ENCODE measurements around the gene MYRIP.
A peak's percentile ranks its signal among the peaks of the same experiment; 100 is the strongest.
"Not testable (repeated sequence)": the region's sequence is repeated elsewhere in the genome, so short reads cannot be mapped to it uniquely, and the experiment has no call there.

MYRIP gene

GRCh38 chr3:39809181-39809994 is at the start of gene MYRIP:
MYRIP (plus strand) TSS chr3:39809609; CDS start chr3:39900817, 91,208 bp downstream.
- DNase-seq = peak; percentile 82 to 91

GRCh38 chr3:39760325-39760724 is 49.1 kb upstream of the MYRIP start:
- no peak for DNase-seq

GRCh38 chr3:39762537-39763070 is 46.8 kb upstream of the MYRIP start:
- no peak for DNase-seq

- no peak for DNase-seq
Observed at GRCh38 chr3:39763390-39763789, 46.0 kb upstream of the MYRIP start.

GRCh38 chr3:39765575-39765974 is 43.8 kb upstream of the MYRIP start:
- no peak for DNase-seq

GRCh38 chr3:39766433-39766832 is 43.0 kb upstream of the MYRIP start:
- DNase-seq = no peak

- not testable (repeated sequence) for DNase-seq
Observed at GRCh38 chr3:39766909-39767308, 42.5 kb upstream of the MYRIP start.

GRCh38 chr3:39778168-39778567 is 31.2 kb upstream of the MYRIP start:
- DNase-seq = not testable (repeated sequence)

- no peak for DNase-seq
Observed at GRCh38 chr3:39779511-39780230, 29.7 kb upstream of the MYRIP start.

- DNase-seq = no peak
Observed at GRCh38 chr3:39780352-39780751, 29.1 kb upstream of the MYRIP start.

GRCh38 chr3:39781025-39781424 is 28.4 kb upstream of the MYRIP start:
- DNase-seq = no peak

- DNase-seq = no peak
Observed at GRCh38 chr3:39781632-39782031, 27.8 kb upstream of the MYRIP start.

- DNase-seq = no peak
Observed at GRCh38 chr3:39783680-39784079, 25.7 kb upstream of the MYRIP start.

GRCh38 chr3:39784922-39785321 is 24.5 kb upstream of the MYRIP start:
- DNase-seq = no peak

GRCh38 chr3:39788128-39788883 is 21.1 kb upstream of the MYRIP start:
- no peak for DNase-seq

- DNase-seq = no peak
Observed at GRCh38 chr3:39791603-39792002, 17.8 kb upstream of the MYRIP start.

- DNase-seq = no peak
Observed at GRCh38 chr3:39794880-39795279, 14.5 kb upstream of the MYRIP start.

- no peak for DNase-seq
Observed at GRCh38 chr3:39801216-39801615, 8.2 kb upstream of the MYRIP start.

GRCh38 chr3:39802486-39802885 is 6.9 kb upstream of the MYRIP start:
- not testable (repeated sequence) for DNase-seq

GRCh38 chr3:39803956-39804355 is 5.5 kb upstream of the MYRIP start:
- DNase-seq = no peak

GRCh38 chr3:39804951-39805350 is 4.5 kb upstream of the MYRIP start:
- no peak for DNase-seq

GRCh38 chr3:39805650-39806049 is 3.8 kb upstream of the MYRIP start:
- no peak for DNase-seq

- DNase-seq = no peak
Observed at GRCh38 chr3:39806820-39807219, 2.6 kb upstream of the MYRIP start.
